ENCODE data around the gene HSPA4. TPM values are rescaled to one million over a fixed set of nuclear protein-coding genes. Genes with fewer than 3 reads are reported as not detected.

The HSPA4 gene
- total and polyA plus RNA-seq, 2 experiments from 2014 or later, result 57.1 to 79.7 TPM

- no peak for TF ChIP-seq CTCF (IDR thresholded peaks at IDR 0.05; ENCODE audit: low read depth, low read length)
- DNase-seq (ENCODE audit: low read depth in 1 of 2, low spot score in 1 of 2), result peak; percentile 95 to 99
- no peaks in the 10 kb centered on the region for H3K4me1 ChIP-seq (ENCODE audit: low read depth)
- H3K27me3 ChIP-seq, result no peaks in the 10 kb centered on the region
- no peaks in the 10 kb centered on the region for H3K36me3 ChIP-seq
- H3K9me3 ChIP-seq (ENCODE audit: low read depth), result no peaks in the 10 kb centered on the region
- H3K27ac ChIP-seq, result peak within 1 kb of the TSS; percentile 92
- H3K4me3 ChIP-seq, result peak within 1 kb of the TSS; percentile 79
These were observed 25.8 kb upstream of the HSPA4 start, which contains the start of gene ZCCHC10 for GRCh38 chr5:133025804-133026663. TSS of gene ZCCHC10 (minus strand) at chr5:133026549. CDS start at chr5:133026537, 12 bp downstream.

GRCh38 chr5:133026664-133027153 is 25.1 kb upstream of the HSPA4 start:
- TF ChIP-seq CTCF (IDR thresholded peaks at IDR 0.05; ENCODE audit: low read depth, low read length), result no peak
- H3K27ac ChIP-seq, result no peak overlapping the region

GRCh38 chr5:133029416-133029815 is 22.4 kb upstream of the HSPA4 start:
- no peaks in the 10 kb centered on the region for H3K9me3 ChIP-seq (ENCODE audit: low read depth)
- no peak for DNase-seq (ENCODE audit: low read depth in 1 of 2, low spot score in 1 of 2)
- H3K27ac ChIP-seq, result no peak overlapping the region

More at GRCh38 chr5:133026664-133027153, 25.1 kb upstream of the HSPA4 start:
- no peaks in the 10 kb centered on the region for H3K36me3 ChIP-seq
- H3K4me3 ChIP-seq, result peak overlapping the region; percentile 79
- H3K4me1 ChIP-seq (ENCODE audit: low read depth), result no peaks in the 10 kb centered on the region
- H3K9me3 ChIP-seq (ENCODE audit: low read depth), result no peaks in the 10 kb centered on the region
- DNase-seq (ENCODE audit: low read depth in 1 of 2, low spot score in 1 of 2), result no peak
- H3K27me3 ChIP-seq, result no peaks in the 10 kb centered on the region

GRCh38 chr5:133030343-133031005 is 21.3 kb upstream of the HSPA4 start:
- no peaks in the 10 kb centered on the region for H3K9me3 ChIP-seq (ENCODE audit: low read depth)
- no peak for DNase-seq (ENCODE audit: low read depth in 1 of 2, low spot score in 1 of 2)
- H3K27me3 ChIP-seq, result no peaks in the 10 kb centered on the region
- no peak for TF ChIP-seq CTCF (IDR thresholded peaks at IDR 0.05; ENCODE audit: low read depth, low read length)
- peaks cover 5% of the 10 kb centered on the region for H3K4me1 ChIP-seq (ENCODE audit: low read depth)
- H3K27ac ChIP-seq, result no peak overlapping the region
- no peak overlapping the region for H3K4me3 ChIP-seq
- H3K36me3 ChIP-seq, result no peaks in the 10 kb centered on the region

More at GRCh38 chr5:133029416-133029815, 22.4 kb upstream of the HSPA4 start:
- no peak for TF ChIP-seq CTCF (IDR thresholded peaks at IDR 0.05; ENCODE audit: low read depth, low read length)
- Histone ChIP-seq H3K4me1 (ENCODE audit: low read depth) (peaks cover 5% of the 10 kb centered on the region), H3K27me3 (no peaks in the 10 kb centered on the region), H3K36me3 (no peaks in the 10 kb centered on the region), H3K4me3 (no peak overlapping the region)

- TF ChIP-seq CTCF (IDR thresholded peaks at IDR 0.05; ENCODE audit: low read depth, low read length), result no peak
- no peaks in the 10 kb centered on the region for H3K36me3 ChIP-seq
- H3K4me3 ChIP-seq, result no peak overlapping the region
- H3K27me3 ChIP-seq, result no peaks in the 10 kb centered on the region
- no peaks in the 10 kb centered on the region for H3K9me3 ChIP-seq (ENCODE audit: low read depth)
- peaks cover 5% of the 10 kb centered on the region for H3K4me1 ChIP-seq (ENCODE audit: low read depth)
- no peak for DNase-seq (ENCODE audit: low read depth in 1 of 2, low spot score in 1 of 2)
- peak overlapping the region; percentile 34 for H3K27ac ChIP-seq
These were observed 18.7 kb upstream of the HSPA4 start for GRCh38 chr5:133032852-133033742.

All from cardiac muscle cell (in vitro differentiated cells and primary cell).